ENCODE results near the gene C12orf56.

DNA sequence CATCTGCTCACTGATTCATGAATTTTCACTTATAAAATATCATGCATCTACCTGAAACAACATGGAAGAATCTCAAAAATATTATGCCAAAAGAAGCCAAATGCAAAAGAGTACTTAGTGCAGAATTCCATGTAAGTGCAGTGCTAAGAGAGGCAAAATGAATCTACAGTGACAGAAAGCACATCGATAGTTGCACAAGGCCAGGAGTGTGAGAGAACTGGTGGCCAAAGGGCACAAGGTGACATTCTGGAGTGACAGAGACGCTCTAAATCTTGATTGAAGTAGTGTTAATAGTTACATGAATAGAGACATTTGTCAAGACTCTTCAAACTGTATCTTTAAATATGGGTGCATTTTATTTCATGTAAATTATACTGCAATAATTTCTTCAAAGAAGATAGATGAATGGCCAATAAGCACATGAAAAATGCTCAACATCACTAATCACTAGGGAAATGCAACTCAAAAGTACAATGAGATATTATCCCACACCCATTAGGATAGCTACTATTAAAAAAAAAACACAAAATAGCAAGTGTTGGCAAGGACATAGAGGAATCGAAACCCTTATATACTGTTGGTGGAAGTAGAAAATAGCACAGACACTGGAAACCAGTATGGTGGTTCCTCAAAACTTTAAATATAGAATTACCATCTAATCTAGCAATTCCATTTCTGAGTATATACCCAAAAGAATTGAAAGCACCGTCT is 96.7 kb downstream of the C12orf56 start:
- TF ChIP-seq NFYB (IDR thresholded peaks at IDR 0.05; ENCODE audit: extremely low read depth, insufficient read length) = no peak
- TF ChIP-seq POLR2A (conservative IDR thresholded peaks at IDR 0.05) = no peak
- TF ChIP-seq, protein P1, sequence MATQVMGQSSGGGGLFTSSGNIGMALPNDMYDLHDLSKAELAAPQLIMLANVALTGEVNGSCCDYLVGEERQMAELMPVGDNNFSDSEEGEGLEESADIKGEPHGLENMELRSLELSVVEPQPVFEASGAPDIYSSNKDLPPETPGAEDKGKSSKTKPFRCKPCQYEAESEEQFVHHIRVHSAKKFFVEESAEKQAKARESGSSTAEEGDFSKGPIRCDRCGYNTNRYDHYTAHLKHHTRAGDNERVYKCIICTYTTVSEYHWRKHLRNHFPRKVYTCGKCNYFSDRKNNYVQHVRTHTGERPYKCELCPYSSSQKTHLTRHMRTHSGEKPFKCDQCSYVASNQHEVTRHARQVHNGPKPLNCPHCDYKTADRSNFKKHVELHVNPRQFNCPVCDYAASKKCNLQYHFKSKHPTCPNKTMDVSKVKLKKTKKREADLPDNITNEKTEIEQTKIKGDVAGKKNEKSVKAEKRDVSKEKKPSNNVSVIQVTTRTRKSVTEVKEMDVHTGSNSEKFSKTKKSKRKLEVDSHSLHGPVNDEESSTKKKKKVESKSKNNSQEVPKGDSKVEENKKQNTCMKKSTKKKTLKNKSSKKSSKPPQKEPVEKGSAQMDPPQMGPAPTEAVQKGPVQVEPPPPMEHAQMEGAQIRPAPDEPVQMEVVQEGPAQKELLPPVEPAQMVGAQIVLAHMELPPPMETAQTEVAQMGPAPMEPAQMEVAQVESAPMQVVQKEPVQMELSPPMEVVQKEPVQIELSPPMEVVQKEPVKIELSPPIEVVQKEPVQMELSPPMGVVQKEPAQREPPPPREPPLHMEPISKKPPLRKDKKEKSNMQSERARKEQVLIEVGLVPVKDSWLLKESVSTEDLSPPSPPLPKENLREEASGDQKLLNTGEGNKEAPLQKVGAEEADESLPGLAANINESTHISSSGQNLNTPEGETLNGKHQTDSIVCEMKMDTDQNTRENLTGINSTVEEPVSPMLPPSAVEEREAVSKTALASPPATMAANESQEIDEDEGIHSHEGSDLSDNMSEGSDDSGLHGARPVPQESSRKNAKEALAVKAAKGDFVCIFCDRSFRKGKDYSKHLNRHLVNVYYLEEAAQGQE (IDR thresholded peaks at IDR 0.05; ENCODE audit: borderline replicate concordance) = no peak
- TF ChIP-seq, protein P1 (CRISPR knock-in tag; IDR thresholded peaks at IDR 0.05; ENCODE audit: low read depth) = no peak
- no peak for TF ChIP-seq MCM2 (IDR thresholded peaks at IDR 0.05; ENCODE audit: low read depth)
- no peak for TF ChIP-seq HNRNPH1 (optimal IDR thresholded peaks at IDR 0.05; ENCODE audit: low read depth, low read length)
- TF ChIP-seq HLTF (IDR thresholded peaks at IDR 0.05) = no peak
- no peak for TF ChIP-seq POLR2AphosphoS5 (IDR thresholded peaks at IDR 0.05; ENCODE audit: control insufficient read depth, insufficient read depth, low read depth, low read length)
- TF ChIP-seq, protein P2, sequence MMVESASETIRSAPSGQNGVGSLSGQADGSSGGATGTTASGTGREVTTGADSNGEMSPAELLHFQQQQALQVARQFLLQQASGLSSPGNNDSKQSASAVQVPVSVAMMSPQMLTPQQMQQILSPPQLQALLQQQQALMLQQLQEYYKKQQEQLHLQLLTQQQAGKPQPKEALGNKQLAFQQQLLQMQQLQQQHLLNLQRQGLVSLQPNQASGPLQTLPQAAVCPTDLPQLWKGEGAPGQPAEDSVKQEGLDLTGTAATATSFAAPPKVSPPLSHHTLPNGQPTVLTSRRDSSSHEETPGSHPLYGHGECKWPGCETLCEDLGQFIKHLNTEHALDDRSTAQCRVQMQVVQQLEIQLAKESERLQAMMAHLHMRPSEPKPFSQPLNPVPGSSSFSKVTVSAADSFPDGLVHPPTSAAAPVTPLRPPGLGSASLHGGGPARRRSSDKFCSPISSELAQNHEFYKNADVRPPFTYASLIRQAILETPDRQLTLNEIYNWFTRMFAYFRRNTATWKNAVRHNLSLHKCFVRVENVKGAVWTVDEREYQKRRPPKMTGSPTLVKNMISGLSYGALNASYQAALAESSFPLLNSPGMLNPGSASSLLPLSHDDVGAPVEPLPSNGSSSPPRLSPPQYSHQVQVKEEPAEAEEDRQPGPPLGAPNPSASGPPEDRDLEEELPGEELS (CRISPR knock-in tag; IDR thresholded peaks at IDR 0.05; ENCODE audit: borderline replicate concordance) = no peak
- TF ChIP-seq, protein P3, sequence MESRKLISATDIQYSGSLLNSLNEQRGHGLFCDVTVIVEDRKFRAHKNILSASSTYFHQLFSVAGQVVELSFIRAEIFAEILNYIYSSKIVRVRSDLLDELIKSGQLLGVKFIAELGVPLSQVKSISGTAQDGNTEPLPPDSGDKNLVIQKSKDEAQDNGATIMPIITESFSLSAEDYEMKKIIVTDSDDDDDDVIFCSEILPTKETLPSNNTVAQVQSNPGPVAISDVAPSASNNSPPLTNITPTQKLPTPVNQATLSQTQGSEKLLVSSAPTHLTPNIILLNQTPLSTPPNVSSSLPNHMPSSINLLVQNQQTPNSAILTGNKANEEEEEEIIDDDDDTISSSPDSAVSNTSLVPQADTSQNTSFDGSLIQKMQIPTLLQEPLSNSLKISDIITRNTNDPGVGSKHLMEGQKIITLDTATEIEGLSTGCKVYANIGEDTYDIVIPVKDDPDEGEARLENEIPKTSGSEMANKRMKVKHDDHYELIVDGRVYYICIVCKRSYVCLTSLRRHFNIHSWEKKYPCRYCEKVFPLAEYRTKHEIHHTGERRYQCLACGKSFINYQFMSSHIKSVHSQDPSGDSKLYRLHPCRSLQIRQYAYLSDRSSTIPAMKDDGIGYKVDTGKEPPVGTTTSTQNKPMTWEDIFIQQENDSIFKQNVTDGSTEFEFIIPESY (CRISPR knock-in tag; IDR thresholded peaks at IDR 0.05) = no peak
- no peak for TF ChIP-seq CREBBP (IDR thresholded peaks at IDR 0.05; ENCODE audit: low read depth, low read length)
- TF ChIP-seq, protein P4, sequence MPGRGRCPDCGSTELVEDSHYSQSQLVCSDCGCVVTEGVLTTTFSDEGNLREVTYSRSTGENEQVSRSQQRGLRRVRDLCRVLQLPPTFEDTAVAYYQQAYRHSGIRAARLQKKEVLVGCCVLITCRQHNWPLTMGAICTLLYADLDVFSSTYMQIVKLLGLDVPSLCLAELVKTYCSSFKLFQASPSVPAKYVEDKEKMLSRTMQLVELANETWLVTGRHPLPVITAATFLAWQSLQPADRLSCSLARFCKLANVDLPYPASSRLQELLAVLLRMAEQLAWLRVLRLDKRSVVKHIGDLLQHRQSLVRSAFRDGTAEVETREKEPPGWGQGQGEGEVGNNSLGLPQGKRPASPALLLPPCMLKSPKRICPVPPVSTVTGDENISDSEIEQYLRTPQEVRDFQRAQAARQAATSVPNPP (IDR thresholded peaks at IDR 0.05; ENCODE audit: borderline replicate concordance, insufficient read depth, insufficient read length) = no peak
- no peak for TF ChIP-seq SAP30 (IDR thresholded peaks at IDR 0.05; ENCODE audit: borderline replicate concordance, insufficient read depth, low read depth, low read length, poor library complexity, severe bottlenecking)
- TF ChIP-seq ELF1 (tag; IDR thresholded peaks at IDR 0.05) = no peak
- TF ChIP-seq SPI1 (IDR thresholded peaks at IDR 0.05; ENCODE audit: borderline replicate concordance, low read depth, low read length) = no peak

Data from K562 (cell line).